Left lung (tissue), 10 donors: ENCODE results near the gene SPG21. TPM values are rescaled to one million over a fixed set of nuclear protein-coding genes. Genes with fewer than 3 reads are reported as not detected.

ENCODE experiments used
- ATAC-seq: fragments of 200-7000 bp; cut with Tn5 transposase; one replicate; pipeline ENCODE4 v1.9.1; 2020; ENCODE audit warnings: moderate library complexity
- DNase-seq, 4 donors: peaks; one replicate each; pipeline ENCODE4 v3.0.0-alpha.2; 2013 to 2020
- H3K27ac ChIP-seq, 2 donors: fragments of 200-600 bp; sonication (generic) in 1 of 2; one replicate each; pipeline versions ENCODE4 v1.5.0 to v1.8.0; 2020 to 2021
- H3K27me3 ChIP-seq, 2 donors: fragments of 200-600 bp; sonication (generic) in 1 of 2; one replicate each; pipeline versions ENCODE4 v1.5.0 to v1.8.0; 2020 to 2021
- H3K36me3 ChIP-seq, 2 donors: fragments of 200-600 bp; sonication (generic) in 1 of 2; one replicate each; pipeline versions ENCODE4 v1.5.0 to v1.8.0; 2020 to 2021
- H3K4me1 ChIP-seq, 2 donors: fragments of 200-600 bp; one replicate each; pipeline ENCODE4 v1.8.0; 2021
- H3K4me3 ChIP-seq, 2 donors: fragments of 200-600 bp; sonication (generic) in 1 of 2; one replicate each; pipeline versions ENCODE4 v1.5.0 to v1.8.0; 2020 to 2021; ENCODE audit warnings: mild to moderate bottlenecking in 1 of 2
- H3K9me3 ChIP-seq, 2 donors: fragments of 200-600 bp; sonication (generic) in 1 of 2; one replicate each; pipeline versions ENCODE4 v1.5.0 to v1.8.0; 2020 to 2021
- intact Hi-C, 2 donors: fragments of 100-400 bp; cut with DNase I; formaldehyde crosslinking; loops; one replicate each; pipeline versions ENCODE4 v1.11.2 to v1.14.2; 2022
- polyA plus RNA-seq, 6 donors: library from polyadenylated mRNA; unstranded; fragments of 120-200 nt; gene quantifications; one replicate each; pipeline ENCODE4 v1.2.1, GENCODE V29; 2013; ENCODE audit not compliant: insufficient read length in 6 of 6
- total RNA-seq, 2 donors: library from RNA; stranded (reverse); fragmentation: NEBNext Ultra II Directional; extraction: Animal tissue kit (Norgen Biotek cat#: 25700); gene quantifications; one replicate each; pipeline ENCODE4 v1.2.1, GENCODE V29; 2021
- TF ChIP-seq, protein P1 (sequence below), 2 donors: fragments of 200-600 bp; sonication (generic) in 1 of 2; IDR thresholded peaks; one replicate each; pipeline versions ENCODE4 v1.5.0 to v1.8.0; 2021; ENCODE audit warnings: antibody characterized with exemption in 2 of 2
- donor health status: DM: no; HTN: yes; CAD: no.
- donor health status: DM: no; HTN: no; CAD: no.

Gene SPG21
- total and polyA plus RNA-seq, 8 donors, result 93.9 to 123 (median 104) TPM

DNA sequence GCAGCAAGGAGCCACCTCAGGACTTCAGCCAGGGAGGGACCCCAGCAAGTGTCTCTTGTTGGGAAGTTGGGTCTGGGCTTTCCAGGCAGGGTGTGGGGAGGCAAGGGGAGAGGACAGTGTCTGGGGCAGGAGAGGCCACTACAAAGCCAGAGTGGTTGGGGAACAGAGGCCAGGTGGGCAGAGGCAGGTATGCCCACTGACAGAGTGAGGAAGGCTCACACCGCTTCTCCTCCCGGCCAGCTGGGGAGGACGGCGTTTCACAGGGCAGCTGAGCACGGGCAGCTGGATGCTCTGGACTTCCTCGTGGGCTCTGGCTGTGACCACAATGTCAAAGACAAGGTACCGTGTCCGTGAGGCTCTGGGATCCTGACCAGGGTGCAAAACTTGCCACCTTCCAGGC, 63.1 kb downstream of the SPG21 start:
- TF ChIP-seq, protein P1, sequence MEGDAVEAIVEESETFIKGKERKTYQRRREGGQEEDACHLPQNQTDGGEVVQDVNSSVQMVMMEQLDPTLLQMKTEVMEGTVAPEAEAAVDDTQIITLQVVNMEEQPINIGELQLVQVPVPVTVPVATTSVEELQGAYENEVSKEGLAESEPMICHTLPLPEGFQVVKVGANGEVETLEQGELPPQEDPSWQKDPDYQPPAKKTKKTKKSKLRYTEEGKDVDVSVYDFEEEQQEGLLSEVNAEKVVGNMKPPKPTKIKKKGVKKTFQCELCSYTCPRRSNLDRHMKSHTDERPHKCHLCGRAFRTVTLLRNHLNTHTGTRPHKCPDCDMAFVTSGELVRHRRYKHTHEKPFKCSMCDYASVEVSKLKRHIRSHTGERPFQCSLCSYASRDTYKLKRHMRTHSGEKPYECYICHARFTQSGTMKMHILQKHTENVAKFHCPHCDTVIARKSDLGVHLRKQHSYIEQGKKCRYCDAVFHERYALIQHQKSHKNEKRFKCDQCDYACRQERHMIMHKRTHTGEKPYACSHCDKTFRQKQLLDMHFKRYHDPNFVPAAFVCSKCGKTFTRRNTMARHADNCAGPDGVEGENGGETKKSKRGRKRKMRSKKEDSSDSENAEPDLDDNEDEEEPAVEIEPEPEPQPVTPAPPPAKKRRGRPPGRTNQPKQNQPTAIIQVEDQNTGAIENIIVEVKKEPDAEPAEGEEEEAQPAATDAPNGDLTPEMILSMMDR (IDR thresholded peaks at IDR 0.05), result no peak
- DNase-seq, result no peak
- ATAC-seq, result no peak
- Histone ChIP-seq H3K4me3 (no peak overlapping the region), H3K4me1 (no peaks in the 10 kb centered on the region), H3K36me3 (no peaks in the 10 kb centered on the region), H3K27me3 (no peaks in the 10 kb centered on the region), H3K27ac (no peak overlapping the region), H3K9me3 (no peaks in the 10 kb centered on the region)
- intact Hi-C loops, result no loop called here

DNA sequence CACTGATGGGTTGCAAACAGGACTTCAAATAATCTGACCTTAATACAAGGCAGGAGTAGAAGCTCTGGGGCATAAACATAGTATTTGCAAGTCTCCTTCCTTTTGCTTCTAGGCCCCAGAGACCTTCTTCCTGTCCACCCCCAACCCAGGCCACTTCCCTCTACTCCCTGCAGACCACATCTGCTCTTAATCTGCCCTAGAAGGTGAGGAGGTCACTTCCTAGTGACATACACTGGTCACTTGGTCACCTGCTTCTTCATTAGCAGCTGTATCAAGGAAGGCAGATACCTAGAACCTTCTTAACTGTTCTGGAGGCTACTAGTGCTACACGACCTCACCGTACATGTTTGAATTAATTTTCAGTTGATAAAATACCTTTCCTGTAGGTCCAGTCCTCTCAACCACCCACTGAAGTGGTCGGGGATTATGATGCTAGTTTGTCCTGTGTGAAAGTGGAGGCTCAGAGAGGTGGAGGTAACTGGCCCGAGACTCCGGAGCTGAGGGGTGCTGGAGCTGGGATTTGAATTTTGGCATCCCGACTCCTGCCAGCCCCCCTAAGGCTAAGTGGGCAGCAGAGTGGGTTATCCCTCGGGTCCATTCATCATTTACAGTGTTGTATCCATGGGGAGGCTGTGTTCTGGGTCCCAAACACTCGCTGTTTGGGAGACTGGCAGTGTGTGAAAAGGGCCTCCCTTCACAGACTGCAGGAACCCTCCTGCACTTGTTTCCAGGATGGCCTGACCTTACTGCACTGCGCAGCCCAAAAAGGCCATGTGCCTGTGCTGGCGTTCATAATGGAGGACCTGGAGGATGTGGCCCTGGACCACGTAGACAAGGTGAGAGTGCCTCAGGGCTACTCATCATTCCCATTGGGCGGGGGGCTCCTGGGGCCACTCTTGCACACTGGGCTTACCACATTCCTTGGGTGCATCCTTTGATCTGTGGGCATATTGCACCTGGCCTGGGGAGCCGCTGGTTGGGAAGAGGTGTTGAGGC, 64.1 kb downstream of the SPG21 start:
- H3K4me1 ChIP-seq, result no peaks in the 10 kb centered on the region
- DNase-seq (no peak), ATAC-seq (no peak)
- no peaks in the 10 kb centered on the region for H3K36me3 ChIP-seq
- no peak overlapping the region for H3K27ac ChIP-seq
- intact Hi-C loops, result no loop called here
- TF ChIP-seq, protein P1 (IDR thresholded peaks at IDR 0.05), result no peak
- no peaks in the 10 kb centered on the region for H3K9me3 ChIP-seq
- no peak overlapping the region for H3K4me3 ChIP-seq
- no peaks in the 10 kb centered on the region for H3K27me3 ChIP-seq

DNA sequence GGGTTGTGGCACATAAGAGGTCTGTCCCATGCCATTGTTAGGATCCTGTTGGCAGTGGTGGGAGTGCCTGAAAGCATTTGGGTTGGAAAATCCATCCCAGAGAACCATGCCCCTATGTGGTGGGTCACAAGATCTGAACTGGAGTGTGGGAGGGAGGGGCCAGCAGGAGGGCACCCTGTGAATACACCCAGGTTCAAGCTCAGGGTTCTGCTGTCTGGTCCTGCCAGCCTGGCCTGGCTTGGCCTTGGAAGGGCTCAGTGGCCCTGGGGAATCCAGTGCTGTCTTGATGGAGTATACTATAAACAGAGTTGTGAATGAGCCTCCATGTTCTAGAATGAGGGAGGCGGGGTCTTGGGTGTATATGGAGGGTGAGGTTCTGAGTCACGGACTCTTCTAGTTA, 66.2 kb downstream of the SPG21 start:
- ATAC-seq (no peak), DNase-seq (no peak)
- Histone ChIP-seq H3K36me3 (no peaks in the 10 kb centered on the region), H3K27me3 (no peaks in the 10 kb centered on the region), H3K9me3 (no peaks in the 10 kb centered on the region), H3K4me3 (no peak overlapping the region), H3K27ac (no peak overlapping the region), H3K4me1 (no peaks in the 10 kb centered on the region)
- intact Hi-C loops, result no loop called here
- TF ChIP-seq, protein P1 (IDR thresholded peaks at IDR 0.05), result no peak

DNA sequence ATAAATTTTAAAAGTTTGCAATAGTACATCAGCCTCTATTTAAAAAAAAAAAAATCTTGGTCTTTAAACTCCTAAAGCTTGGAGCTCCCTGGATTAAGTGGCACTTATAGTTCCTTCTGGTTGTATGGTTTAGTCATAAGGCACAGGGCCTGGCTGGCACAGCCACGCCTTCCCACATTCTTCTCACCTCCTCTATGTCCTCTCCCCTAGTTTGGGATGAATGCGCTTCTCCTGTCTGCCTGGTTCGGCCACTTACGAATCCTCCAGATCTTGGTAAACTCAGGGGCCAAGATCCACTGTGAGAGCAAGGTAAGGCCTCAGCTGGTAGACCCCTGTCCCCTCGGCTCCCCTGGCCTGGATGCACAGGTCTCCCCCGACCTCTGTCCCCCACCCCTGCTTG, 68.0 kb downstream of the SPG21 start:
- H3K4me3 ChIP-seq, result no peak overlapping the region
- H3K27me3 ChIP-seq, result no peaks in the 10 kb centered on the region
- ATAC-seq (peak; percentile 89), DNase-seq (peak in 1 of 4 donors; percentile 25)
- no peaks in the 10 kb centered on the region for H3K4me1 ChIP-seq
- no peaks in the 10 kb centered on the region for H3K36me3 ChIP-seq
- no peaks in the 10 kb centered on the region for H3K9me3 ChIP-seq
- intact Hi-C loops, result no loop called here
- no peak overlapping the region for H3K27ac ChIP-seq
- TF ChIP-seq, protein P1 (IDR thresholded peaks at IDR 0.05), result no peak

DNA sequence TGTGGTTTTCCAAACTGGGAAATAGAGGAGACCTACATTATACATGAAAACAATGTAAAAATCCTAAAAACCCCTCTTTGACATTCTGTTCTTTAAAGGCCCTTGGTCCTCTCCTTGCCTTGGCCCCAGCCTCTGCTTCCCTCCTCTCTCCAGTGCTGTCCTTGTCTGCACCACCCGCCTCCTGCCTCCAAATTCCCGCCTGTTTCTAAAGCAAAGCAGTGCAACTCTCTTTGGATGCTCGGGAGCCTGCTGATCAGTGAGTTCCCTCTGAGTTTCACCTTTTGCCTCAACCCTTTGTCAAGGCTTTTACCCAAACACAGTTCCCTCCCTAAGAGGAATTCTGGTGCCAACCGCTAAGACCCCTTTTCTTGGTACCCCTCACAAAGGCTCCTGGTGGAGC, 70.0 kb downstream of the SPG21 start:
- no peak overlapping the region for H3K4me3 ChIP-seq
- H3K27me3 ChIP-seq, result no peaks in the 10 kb centered on the region
- intact Hi-C loops, result no loop called here
- TF ChIP-seq, protein P1 (IDR thresholded peaks at IDR 0.05), result no peak
- no peaks in the 10 kb centered on the region for H3K9me3 ChIP-seq
- no peak for DNase-seq
- no peak for ATAC-seq
- no peaks in the 10 kb centered on the region for H3K36me3 ChIP-seq
- H3K4me1 ChIP-seq, result no peaks in the 10 kb centered on the region
- no peak overlapping the region for H3K27ac ChIP-seq
